GM23338 (cell line): ENCODE measurements around the gene PAGR1. TPM values are rescaled to one million over a fixed set of nuclear protein-coding genes. Genes with fewer than 3 reads are reported as not detected.

Experiments used
- ATAC-seq: fragments of 200-7000 bp; cut with Tn5 transposase; 3 replicates; pipeline ENCODE4 v1.9.1; 2020
- DNase-seq: peaks from one replicate; pipeline ENCODE4 v3.0.0-alpha.2; 2015; ENCODE audit warnings: low spot score
- H2AFZ ChIP-seq: fragments of 200-600 bp; sonication (generic); 2 replicates; pipeline ENCODE4 v1.8.0; 2016; ENCODE audit warnings: antibody characterized with exemption, mild to moderate bottlenecking, moderate library complexity
- H3F3A ChIP-seq: fragments of 200-600 bp; sonication (generic); replicated peaks from 2 replicates; pipeline ENCODE4 v1.8.0; 2017; ENCODE audit warnings: antibody characterized with exemption, mixed run types, low read depth
- H3K27ac ChIP-seq: fragments of 200-600 bp; sonication (generic); 2 replicates; pipeline ENCODE4 v1.6.1; 2016; ENCODE audit warnings: low read depth
- H3K27me3 ChIP-seq: fragments of 200-600 bp; sonication (generic); 2 replicates; pipeline ENCODE4 v1.8.0; 2016; ENCODE audit warnings: mild to moderate bottlenecking, mixed run types, moderate library complexity; ENCODE audit not compliant: insufficient read depth
- H3K36me3 ChIP-seq: fragments of 200-600 bp; sonication (generic); 2 replicates; pipeline ENCODE4 v1.8.0; 2016; ENCODE audit warnings: mild to moderate bottlenecking; ENCODE audit not compliant: insufficient read depth
- H3K4me1 ChIP-seq: fragments of 200-600 bp; sonication (generic); 2 replicates; pipeline ENCODE4 v1.8.0; 2016; ENCODE audit warnings: mild to moderate bottlenecking, moderate library complexity; ENCODE audit not compliant: insufficient read depth
- H3K4me2 ChIP-seq: fragments of 200-600 bp; sonication (generic); 2 replicates; pipeline ENCODE4 v1.7.1; 2017; ENCODE audit warnings: mixed run types
- H3K4me3 ChIP-seq: fragments of 200-600 bp; sonication (generic); 2 replicates; pipeline ENCODE4 v1.6.1; 2016; ENCODE audit warnings: mixed run types
- H3K79me2 ChIP-seq: fragments of 200-600 bp; sonication (generic); replicated peaks from 2 replicates; pipeline ENCODE4 v1.8.0; 2017; ENCODE audit warnings: mild to moderate bottlenecking; ENCODE audit not compliant: insufficient read depth
- H3K9me2 ChIP-seq: fragments of 200-600 bp; sonication (generic); 2 replicates; pipeline ENCODE4 v1.8.0; 2017; ENCODE audit not compliant: insufficient read depth
- H4K20me1 ChIP-seq: fragments of 200-600 bp; sonication (generic); replicated peaks from 2 replicates; pipeline ENCODE4 v1.8.0; 2017; ENCODE audit warnings: mild to moderate bottlenecking; ENCODE audit not compliant: insufficient read depth
- H3K27ac Mint-ChIP-seq: 2 replicates; pipeline ENCODE4 v1.8.0; 2020; ENCODE audit warnings: inconsistent platforms, mild to moderate bottlenecking, moderate library complexity, mixed read lengths
- H3K27me3 Mint-ChIP-seq: 3 replicates; pipeline ENCODE4 v1.8.0; 2022; ENCODE audit warnings: low read depth, mild to moderate bottlenecking, moderate library complexity, mixed read lengths, inconsistent platforms; ENCODE audit not compliant: insufficient read depth, poor library complexity
- H3K36me3 Mint-ChIP-seq: 3 replicates; pipeline ENCODE4 v1.8.0; 2021; ENCODE audit warnings: low read depth, mild to moderate bottlenecking, inconsistent platforms, moderate library complexity, mixed read lengths
- H3K4me1 Mint-ChIP-seq: 3 replicates; pipeline ENCODE4 v1.8.0; 2020; ENCODE audit warnings: mild to moderate bottlenecking, inconsistent platforms, mixed read lengths
- H3K4me3 Mint-ChIP-seq: 3 replicates; pipeline ENCODE4 v1.8.0; 2021; ENCODE audit warnings: moderate library complexity, mild to moderate bottlenecking, inconsistent platforms, mixed read lengths
- H3K9me3 Mint-ChIP-seq: 3 replicates; pipeline ENCODE4 v1.8.0; 2020; ENCODE audit warnings: moderate library complexity, mild to moderate bottlenecking, inconsistent platforms, mixed read lengths
- CREB1 ChIP-seq: fragments of 250-450 bp; sonication (Bioruptor Pico); IDR thresholded peaks from 2 replicates; pipeline ENCODE4 v1.5.0; 2020; ENCODE audit warnings: low read depth, mild to moderate bottlenecking, moderate library complexity
- CTCF ChIP-seq, 2 experiments: fragments of 200-600 bp in 1 of 2; sonication (generic) in 1 of 2; conservative IDR thresholded peaks; 2 replicates each; pipeline versions ENCODE4 v1.5.1 to v1.6.1; 2016 to 2017; ENCODE audit warnings: antibody characterized with exemption in 2 of 2, low read depth in 2 of 2, mild to moderate bottlenecking in 2 of 2, moderate library complexity in 1 of 2
- ETS1 ChIP-seq: IDR thresholded peaks from 2 replicates; pipeline ENCODE4 v1.6.1; 2016; ENCODE audit warnings: antibody characterized with exemption
- EZH2 ChIP-seq: fragments of 200-600 bp; sonication (generic); IDR thresholded peaks from one replicate; pipeline ENCODE4 v1.8.0; 2017; ENCODE audit warnings: antibody characterized with exemption, mild to moderate bottlenecking, low read depth; ENCODE audit not compliant: unreplicated experiment
- EZH2phosphoT487 ChIP-seq: fragments of 200-600 bp; sonication (generic); IDR thresholded peaks from one replicate; pipeline ENCODE4 v1.8.1; 2018; ENCODE audit warnings: antibody characterized with exemption; ENCODE audit not compliant: unreplicated experiment
- JUNB ChIP-seq: IDR thresholded peaks from one replicate; pipeline ENCODE4 v1.6.1; 2016; ENCODE audit warnings: antibody characterized with exemption; ENCODE audit not compliant: unreplicated experiment
- NANOG ChIP-seq: IDR thresholded peaks from 2 replicates; pipeline ENCODE4 v1.6.1; 2016; ENCODE audit warnings: antibody characterized with exemption, borderline replicate concordance
- POLR2AphosphoS5 ChIP-seq: IDR thresholded peaks from 2 replicates; pipeline ENCODE4 v1.6.1; 2016; ENCODE audit warnings: antibody characterized with exemption, low read depth
- REST ChIP-seq: IDR thresholded peaks from one replicate; pipeline ENCODE4 v1.6.1; 2018; ENCODE audit warnings: antibody characterized with exemption; ENCODE audit not compliant: unreplicated experiment
- STAT1 ChIP-seq: IDR thresholded peaks from one replicate; pipeline ENCODE4 v1.6.1; 2016; ENCODE audit warnings: antibody characterized with exemption; ENCODE audit not compliant: unreplicated experiment
- ZNF114 ChIP-seq: fragments of 250-450 bp; sonication (Bioruptor Pico); IDR thresholded peaks from 2 replicates; pipeline ENCODE4 v1.5.0; 2020; ENCODE audit warnings: mild to moderate bottlenecking, moderate library complexity
- ZNF331 ChIP-seq: fragments of 250-450 bp; sonication (Bioruptor Pico); IDR thresholded peaks from 2 replicates; pipeline ENCODE4 v1.5.0; 2020; ENCODE audit warnings: low read depth, mild to moderate bottlenecking, moderate library complexity
- ZNF462 ChIP-seq: fragments of 250-450 bp; sonication (Bioruptor Pico); IDR thresholded peaks from 2 replicates; pipeline ENCODE4 v1.5.0; 2020; ENCODE audit warnings: mild to moderate bottlenecking, moderate library complexity
- polyA plus RNA-seq: library from polyadenylated mRNA; unstranded; fragments of >200 nt; fragmentation: Nextera tagmentation; extraction: Ambion mirVana; gene quantifications from 2 replicates; pipeline ENCODE4 v1.2.1, GENCODE V29; 2016
- total RNA-seq: library from RNA; depleted of rRNA; stranded (reverse); fragments of >200 nt; shearing (Covaris generic); gene quantifications from 2 replicates; pipeline ENCODE4 v1.2.3, GENCODE V29; 2014

PAGR1 gene
- total and polyA plus RNA-seq, 2 experiments from 2014 or later = 67.6 to 78.7 TPM

- no peaks in the 10 kb centered on the region for H3K9me3 Mint-ChIP-seq
- Histone ChIP-seq H3K4me2 (peak within 1 kb of the TSS; percentile 98), H4K20me1 (peaks cover 36% of the 10 kb centered on the region), H2AFZ (peak within 1 kb of the TSS; percentile 98), H3K9me2 (no peaks in the 10 kb centered on the region), H3F3A (peaks cover 24% of the 10 kb centered on the region; the same call in 1 of the 2 replicates), H3K79me2 (peaks cover 48% of the 10 kb centered on the region), H3K27ac (peak within 1 kb of the TSS; percentile 94), H3K36me3 (no peaks in the 10 kb centered on the region), H3K27me3 (no peaks in the 10 kb centered on the region), H3K4me3 (peak within 1 kb of the TSS; percentile 95), H3K4me1 (peaks cover 7% of the 10 kb centered on the region; the same call in 1 of the 2 replicates)
- peak; percentile 53; the same call in 1 of the 2 replicates for TF ChIP-seq ETS1
- TF ChIP-seq STAT1 = no peak
- TF ChIP-seq CTCF (conservative IDR thresholded peaks at IDR 0.05; ENCODE audit: low read depth in 2 of 2) = peak; percentile 58 to 64
- no peak for TF ChIP-seq NANOG
- TF ChIP-seq JUNB = no peak
- no peak for TF ChIP-seq ZNF114 (CRISPR knock-in tag)
- TF ChIP-seq EZH2phosphoT487 = no peak
- no peak for TF ChIP-seq ZNF331 (CRISPR knock-in tag)
- peak; percentile 74 for TF ChIP-seq CREB1 (CRISPR knock-in tag)
- TF ChIP-seq ZNF462 (CRISPR knock-in tag) = no peak
- TF ChIP-seq POLR2AphosphoS5 = peak; percentile 93
- TF ChIP-seq EZH2 = no peak
- TF ChIP-seq REST = no peak
- H3K27me3 Mint-ChIP-seq = peaks cover 18% of the 10 kb centered on the region
- H3K4me1 Mint-ChIP-seq = peaks cover 18% of the 10 kb centered on the region
- peaks cover 19% of the 10 kb centered on the region for H3K36me3 Mint-ChIP-seq
- peak within 1 kb of the TSS; percentile 99 for H3K4me3 Mint-ChIP-seq
- peak within 1 kb of the TSS; percentile 98 for H3K27ac Mint-ChIP-seq
- ATAC-seq = peak; percentile 95
- peak; percentile 100 for DNase-seq
These were observed 25.6 kb upstream of the PAGR1 start, which contains the start of gene KIF22 for GRCh38 chr16:29790183-29790948. TSS of gene KIF22 (plus strand) at chr16:29790751. CDS start at chr16:29790760, 9 bp downstream.
